Measurements from ENCODE around the gene EFCAB13. TPM values are rescaled to one million over a fixed set of nuclear protein-coding genes. Genes with fewer than 3 reads are reported as not detected.

EFCAB13 gene
- total and polyA plus RNA-seq, 9 donors: 1.5 to 6.9 (median 3.4) TPM

DNA sequence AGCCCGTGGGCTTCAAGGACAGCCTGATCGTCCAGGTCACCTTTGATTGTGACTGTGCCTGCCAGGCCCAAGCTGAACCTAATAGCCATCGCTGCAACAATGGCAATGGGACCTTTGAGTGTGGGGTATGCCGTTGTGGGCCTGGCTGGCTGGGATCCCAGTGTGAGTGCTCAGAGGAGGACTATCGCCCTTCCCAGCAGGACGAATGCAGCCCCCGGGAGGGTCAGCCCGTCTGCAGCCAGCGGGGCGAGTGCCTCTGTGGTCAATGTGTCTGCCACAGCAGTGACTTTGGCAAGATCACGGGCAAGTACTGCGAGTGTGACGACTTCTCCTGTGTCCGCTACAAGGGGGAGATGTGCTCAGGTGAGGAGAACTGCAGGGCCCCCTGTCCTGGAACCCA is 31.5 kb upstream of the EFCAB13 start:
- peaks cover 54% of the 10 kb centered on the region for H3K36me3 ChIP-seq (ENCODE audit: control insufficient read depth, insufficient read depth, low read length)
- no peaks in the 10 kb centered on the region for H3K27me3 ChIP-seq (ENCODE audit: control insufficient read depth, insufficient read depth, low read length)
- H3K27ac ChIP-seq (ENCODE audit: low read length): no peak overlapping the region
- no peaks in the 10 kb centered on the region for H3K9me3 ChIP-seq (replicated peaks; ENCODE audit: control insufficient read depth, low read depth, low read length)
- no peak for DNase-seq
- no peak overlapping the region for H3K4me3 ChIP-seq (ENCODE audit: low read length)
- H3K4me1 ChIP-seq (ENCODE audit: control insufficient read depth, insufficient read depth, low read length): peaks cover 14% of the 10 kb centered on the region
- 89% methylated on average over 10 of the region's 14 CpGs for WGBS (ENCODE audit: insufficient coverage)

- Histone ChIP-seq H3K27ac (ENCODE audit: low read length) (no peak overlapping the region), H3K9me3 (replicated peaks; ENCODE audit: control insufficient read depth, low read depth, low read length) (no peaks in the 10 kb centered on the region), H3K36me3 (ENCODE audit: control insufficient read depth, insufficient read depth, low read length) (peaks cover 39% of the 10 kb centered on the region), H3K4me3 (ENCODE audit: low read length) (no peak overlapping the region), H3K27me3 (ENCODE audit: control insufficient read depth, insufficient read depth, low read length) (no peaks in the 10 kb centered on the region), H3K4me1 (ENCODE audit: control insufficient read depth, insufficient read depth, low read length) (peaks cover 14% of the 10 kb centered on the region)
- WGBS (ENCODE audit: insufficient coverage): 67% methylated on average over 10 of the region's 14 CpGs
- no peak for DNase-seq
Measured at GRCh38 chr17:47295037-47295873, 28.5 kb upstream of the EFCAB13 start.

GRCh38 chr17:47295874-47296255 is 27.9 kb upstream of the EFCAB13 start:
- no peak for DNase-seq
- Histone ChIP-seq H3K9me3 (replicated peaks; ENCODE audit: control insufficient read depth, low read depth, low read length) (no peaks in the 10 kb centered on the region), H3K4me1 (ENCODE audit: control insufficient read depth, insufficient read depth, low read length) (peaks cover 14% of the 10 kb centered on the region), H3K27ac (ENCODE audit: low read length) (peak overlapping the region; percentile 9), H3K27me3 (ENCODE audit: control insufficient read depth, insufficient read depth, low read length) (no peaks in the 10 kb centered on the region), H3K36me3 (ENCODE audit: control insufficient read depth, insufficient read depth, low read length) (peaks cover 39% of the 10 kb centered on the region), H3K4me3 (ENCODE audit: low read length) (no peak overlapping the region)
- 76% methylated on average over 5 of the region's 6 CpGs for WGBS (ENCODE audit: insufficient coverage)

DNA sequence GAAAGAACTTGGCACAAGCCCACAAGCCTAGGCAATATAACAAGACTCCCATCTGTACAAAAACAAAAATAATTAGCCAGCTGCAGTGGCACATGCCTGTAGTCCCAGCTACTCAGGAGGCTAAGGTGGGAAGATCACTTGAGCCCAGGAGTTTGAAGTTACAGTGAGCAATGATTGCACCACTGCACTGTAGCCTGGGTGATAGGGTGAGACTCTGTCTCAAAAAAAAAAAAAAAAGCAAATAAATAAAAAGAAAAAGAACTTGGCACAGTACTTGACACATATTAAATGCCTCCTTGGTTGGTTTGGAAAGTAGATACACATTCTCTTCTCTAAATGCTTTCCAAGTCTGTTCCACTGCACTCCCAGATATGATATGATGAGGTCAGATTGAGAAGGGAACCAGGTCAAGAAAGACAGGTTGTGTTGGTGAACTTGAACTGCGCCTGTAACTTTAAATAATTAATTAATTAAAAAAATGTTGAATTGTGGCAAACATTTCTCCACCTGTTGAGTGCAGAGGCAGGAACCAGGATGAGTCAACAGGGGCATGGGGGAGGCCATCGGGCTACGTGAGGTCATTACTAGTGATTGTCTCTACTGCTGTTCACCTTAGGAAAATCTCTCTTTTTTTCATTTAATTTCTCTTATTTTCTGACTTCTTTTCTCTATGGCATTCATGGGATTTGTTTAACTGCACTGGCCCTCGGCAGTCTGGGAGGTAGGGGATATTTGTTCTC is 25.9 kb upstream of the EFCAB13 start:
- Histone ChIP-seq H3K27me3 (ENCODE audit: control insufficient read depth, insufficient read depth, low read length) (no peaks in the 10 kb centered on the region), H3K4me1 (ENCODE audit: control insufficient read depth, insufficient read depth, low read length) (peaks cover 14% of the 10 kb centered on the region)
- no CpG with 5 or more reads among the region's 4 CpGs for WGBS (ENCODE audit: insufficient coverage)

DNA sequence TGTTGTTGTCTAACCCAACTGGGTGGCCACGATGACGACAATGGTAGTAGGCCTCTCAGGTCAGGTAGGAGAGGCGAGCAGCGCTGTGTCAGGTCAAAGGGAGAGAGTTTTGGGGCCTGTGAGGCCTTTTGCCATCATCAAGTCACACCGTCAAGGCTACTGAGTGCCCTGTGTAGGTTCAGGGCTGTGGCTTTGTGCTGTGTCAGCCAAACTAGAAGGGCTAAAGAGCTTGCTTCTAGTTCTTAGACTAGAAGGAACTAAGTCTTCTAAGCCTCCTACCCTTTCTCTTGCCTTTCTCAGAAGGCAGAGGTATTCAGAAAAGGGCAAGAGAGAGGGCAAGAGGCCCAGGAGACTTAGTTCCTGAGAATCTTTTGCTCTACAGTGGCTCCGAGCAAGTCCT is 25.0 kb upstream of the EFCAB13 start:
- Histone ChIP-seq H3K27ac (ENCODE audit: low read length) (no peak overlapping the region), H3K27me3 (ENCODE audit: control insufficient read depth, insufficient read depth, low read length) (no peaks in the 10 kb centered on the region), H3K4me3 (ENCODE audit: low read length) (no peak overlapping the region), H3K9me3 (replicated peaks; ENCODE audit: control insufficient read depth, low read depth, low read length) (peaks cover 4% of the 10 kb centered on the region), H3K36me3 (ENCODE audit: control insufficient read depth, insufficient read depth, low read length) (peaks cover 50% of the 10 kb centered on the region), H3K4me1 (ENCODE audit: control insufficient read depth, insufficient read depth, low read length) (peaks cover 14% of the 10 kb centered on the region)
- WGBS (ENCODE audit: insufficient coverage): 98% methylated on average over 6 of the region's 6 CpGs
- DNase-seq: no peak

More for the DNA sequence above, 25.9 kb upstream of the EFCAB13 start:
- Histone ChIP-seq H3K27ac (ENCODE audit: low read length) (no peak overlapping the region), H3K4me3 (ENCODE audit: low read length) (no peak overlapping the region), H3K9me3 (replicated peaks; ENCODE audit: control insufficient read depth, low read depth, low read length) (peaks cover 4% of the 10 kb centered on the region), H3K36me3 (ENCODE audit: control insufficient read depth, insufficient read depth, low read length) (peaks cover 52% of the 10 kb centered on the region)
- DNase-seq: no peak

DNA sequence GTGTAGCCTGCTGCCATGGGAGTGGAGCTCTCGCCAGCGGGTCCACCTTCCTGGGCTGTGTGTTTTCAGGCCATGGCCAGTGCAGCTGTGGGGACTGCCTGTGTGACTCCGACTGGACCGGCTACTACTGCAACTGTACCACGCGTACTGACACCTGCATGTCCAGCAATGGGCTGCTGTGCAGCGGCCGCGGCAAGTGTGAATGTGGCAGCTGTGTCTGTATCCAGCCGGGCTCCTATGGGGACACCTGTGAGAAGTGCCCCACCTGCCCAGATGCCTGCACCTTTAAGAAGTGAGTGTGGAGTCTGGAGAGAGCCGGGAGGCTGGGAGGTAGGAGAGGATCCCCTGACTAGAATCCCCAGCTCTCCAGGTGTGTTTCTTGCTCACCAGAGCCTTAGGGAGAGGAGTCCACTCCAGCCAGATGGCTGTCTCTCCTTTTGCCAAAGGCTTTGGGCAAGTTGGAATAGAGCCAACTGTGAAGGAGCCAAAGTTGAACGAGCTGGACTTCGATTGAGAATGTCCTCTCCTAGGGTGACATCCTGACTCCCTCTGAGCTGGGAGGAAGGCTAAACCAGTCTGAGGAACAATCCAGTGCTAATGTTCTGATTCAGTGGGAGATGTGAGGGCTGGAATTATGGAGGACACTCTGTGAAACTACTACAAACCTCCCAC is 24.4 kb upstream of the EFCAB13 start:
- Histone ChIP-seq H3K27ac (ENCODE audit: low read length) (no peak overlapping the region), H3K36me3 (ENCODE audit: control insufficient read depth, insufficient read depth, low read length) (peaks cover 53% of the 10 kb centered on the region), H3K27me3 (ENCODE audit: control insufficient read depth, insufficient read depth, low read length) (no peaks in the 10 kb centered on the region), H3K4me3 (ENCODE audit: low read length) (no peak overlapping the region), H3K4me1 (ENCODE audit: control insufficient read depth, insufficient read depth, low read length) (peaks cover 13% of the 10 kb centered on the region), H3K9me3 (replicated peaks; ENCODE audit: control insufficient read depth, low read depth, low read length) (peaks cover 4% of the 10 kb centered on the region)
- DNase-seq: no peak
- 84% methylated on average over 12 of the region's 13 CpGs for WGBS (ENCODE audit: insufficient coverage)

- Histone ChIP-seq H3K27ac (ENCODE audit: low read length) (no peak overlapping the region), H3K27me3 (ENCODE audit: control insufficient read depth, insufficient read depth, low read length) (no peaks in the 10 kb centered on the region), H3K9me3 (replicated peaks; ENCODE audit: control insufficient read depth, low read depth, low read length) (peaks cover 4% of the 10 kb centered on the region), H3K4me1 (ENCODE audit: control insufficient read depth, insufficient read depth, low read length) (peaks cover 2% of the 10 kb centered on the region), H3K36me3 (ENCODE audit: control insufficient read depth, insufficient read depth, low read length) (peaks cover 53% of the 10 kb centered on the region), H3K4me3 (ENCODE audit: low read length) (no peak overlapping the region)
- WGBS (ENCODE audit: insufficient coverage): no CpG with 5 or more reads among the region's 1 CpG
- no peak for DNase-seq
Measured at GRCh38 chr17:47300718-47301117, 23.0 kb upstream of the EFCAB13 start.

- DNase-seq: no peak
- peaks cover 53% of the 10 kb centered on the region for H3K36me3 ChIP-seq (ENCODE audit: control insufficient read depth, insufficient read depth, low read length)
- H3K9me3 ChIP-seq (replicated peaks; ENCODE audit: control insufficient read depth, low read depth, low read length): peaks cover 4% of the 10 kb centered on the region
- H3K27ac ChIP-seq (ENCODE audit: low read length): no peak overlapping the region
- WGBS (ENCODE audit: insufficient coverage): 78% methylated on average over 2 of the region's 3 CpGs
- no peaks in the 10 kb centered on the region for H3K4me1 ChIP-seq (ENCODE audit: control insufficient read depth, insufficient read depth, low read length)
- H3K27me3 ChIP-seq (ENCODE audit: control insufficient read depth, insufficient read depth, low read length): no peaks in the 10 kb centered on the region
- H3K4me3 ChIP-seq (ENCODE audit: low read length): no peak overlapping the region
Measured at GRCh38 chr17:47301161-47301560, 22.6 kb upstream of the EFCAB13 start.

DNA sequence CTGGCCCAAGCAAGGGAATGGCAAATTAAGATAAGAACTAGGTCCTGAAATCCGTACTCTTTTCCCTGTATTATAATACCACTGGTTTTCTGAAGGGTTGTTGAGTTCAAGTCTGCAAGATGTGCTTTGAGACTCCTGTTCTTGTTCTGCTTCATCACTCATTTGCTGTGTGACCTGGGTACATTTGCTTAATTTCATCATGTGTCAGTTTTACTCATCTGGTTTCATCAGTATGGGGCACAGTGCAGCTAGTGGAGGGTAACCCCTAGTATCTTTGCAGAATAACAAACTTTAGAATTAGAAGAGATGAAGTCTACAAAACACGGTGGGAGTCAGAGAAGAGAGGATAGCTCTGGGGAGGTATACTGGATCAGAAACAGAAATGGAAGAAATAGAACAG is 21.9 kb upstream of the EFCAB13 start:
- Histone ChIP-seq H3K36me3 (ENCODE audit: control insufficient read depth, insufficient read depth, low read length) (peaks cover 58% of the 10 kb centered on the region), H3K4me1 (ENCODE audit: control insufficient read depth, insufficient read depth, low read length) (no peaks in the 10 kb centered on the region), H3K27ac (ENCODE audit: low read length) (no peak overlapping the region), H3K4me3 (ENCODE audit: low read length) (no peak overlapping the region), H3K27me3 (ENCODE audit: control insufficient read depth, insufficient read depth, low read length) (no peaks in the 10 kb centered on the region), H3K9me3 (replicated peaks; ENCODE audit: control insufficient read depth, low read depth, low read length) (peaks cover 4% of the 10 kb centered on the region)
- DNase-seq: no peak
- no CpG with 5 or more reads among the region's 2 CpGs for WGBS (ENCODE audit: insufficient coverage)

DNA sequence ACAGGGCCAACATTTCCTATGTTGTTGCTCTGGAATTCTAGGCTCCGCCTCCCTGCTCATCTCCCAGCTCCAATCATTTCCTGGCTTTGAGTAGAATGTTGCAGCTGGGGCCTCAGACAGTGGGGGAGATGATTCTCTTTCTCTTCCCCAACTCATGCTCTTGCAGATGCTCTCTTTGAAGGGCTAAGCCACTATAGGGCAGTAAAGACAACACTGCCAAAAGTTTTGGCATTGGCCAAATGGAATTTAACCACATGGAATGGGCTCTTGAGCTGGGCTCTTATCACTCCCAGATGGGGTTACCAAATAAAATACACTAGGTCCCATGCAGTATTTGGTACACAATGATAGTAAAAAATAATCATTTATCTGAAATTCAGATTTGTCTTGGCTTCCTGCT is 19.6 kb upstream of the EFCAB13 start:
- Histone ChIP-seq H3K27ac (ENCODE audit: low read length) (no peak overlapping the region), H3K36me3 (ENCODE audit: control insufficient read depth, insufficient read depth, low read length) (peaks cover 62% of the 10 kb centered on the region)
- no CpG with 5 or more reads among the region's 1 CpG for WGBS (ENCODE audit: insufficient coverage)

More for the DNA sequence above, 19.6 kb upstream of the EFCAB13 start:
- no peaks in the 10 kb centered on the region for H3K27me3 ChIP-seq (ENCODE audit: control insufficient read depth, insufficient read depth, low read length)
- no peak for DNase-seq
- H3K9me3 ChIP-seq (replicated peaks; ENCODE audit: control insufficient read depth, low read depth, low read length): peaks cover 4% of the 10 kb centered on the region
- H3K4me1 ChIP-seq (ENCODE audit: control insufficient read depth, insufficient read depth, low read length): no peaks in the 10 kb centered on the region
- no peak overlapping the region for H3K4me3 ChIP-seq (ENCODE audit: low read length)

Data from muscle of leg (tissue), 11 donors.